Prostate gland (tissue), 2 donors: ENCODE results near the gene NLRP11.

Experiments
- POLR2A ChIP-seq: fragments of 450-650 bp; IDR thresholded peaks from one replicate; pipeline ENCODE4 v1.6.1; 2016; ENCODE audit warnings: antibody characterized with exemption, mild to moderate bottlenecking
- POLR2AphosphoS5 ChIP-seq: sonication (generic); formaldehyde crosslinking; IDR thresholded peaks from one replicate; pipeline ENCODE4 v1.6.1; 2017; ENCODE audit warnings: antibody characterized with exemption
- TF ChIP-seq, protein P1 (sequence below), 4 experiments: fragments of 200-600 bp in 2 of 4; fragments of 450-650 bp in 2 of 4; sonication (generic) in 2 of 4; IDR thresholded peaks; 1 replicate in 3 of 4; 2 replicates in 1 of 4; pipeline ENCODE4 v1.5.1; 2016 to 2019; ENCODE audit warnings: antibody characterized with exemption in 4 of 4, mild to moderate bottlenecking in 2 of 4, moderate library complexity in 2 of 4

- TF ChIP-seq, protein P1, sequence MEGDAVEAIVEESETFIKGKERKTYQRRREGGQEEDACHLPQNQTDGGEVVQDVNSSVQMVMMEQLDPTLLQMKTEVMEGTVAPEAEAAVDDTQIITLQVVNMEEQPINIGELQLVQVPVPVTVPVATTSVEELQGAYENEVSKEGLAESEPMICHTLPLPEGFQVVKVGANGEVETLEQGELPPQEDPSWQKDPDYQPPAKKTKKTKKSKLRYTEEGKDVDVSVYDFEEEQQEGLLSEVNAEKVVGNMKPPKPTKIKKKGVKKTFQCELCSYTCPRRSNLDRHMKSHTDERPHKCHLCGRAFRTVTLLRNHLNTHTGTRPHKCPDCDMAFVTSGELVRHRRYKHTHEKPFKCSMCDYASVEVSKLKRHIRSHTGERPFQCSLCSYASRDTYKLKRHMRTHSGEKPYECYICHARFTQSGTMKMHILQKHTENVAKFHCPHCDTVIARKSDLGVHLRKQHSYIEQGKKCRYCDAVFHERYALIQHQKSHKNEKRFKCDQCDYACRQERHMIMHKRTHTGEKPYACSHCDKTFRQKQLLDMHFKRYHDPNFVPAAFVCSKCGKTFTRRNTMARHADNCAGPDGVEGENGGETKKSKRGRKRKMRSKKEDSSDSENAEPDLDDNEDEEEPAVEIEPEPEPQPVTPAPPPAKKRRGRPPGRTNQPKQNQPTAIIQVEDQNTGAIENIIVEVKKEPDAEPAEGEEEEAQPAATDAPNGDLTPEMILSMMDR (IDR thresholded peaks at IDR 0.05), result no peak
- TF ChIP-seq POLR2AphosphoS5 (no peak), POLR2A (no peak)
Observed at GRCh38 chr19:55753401-55753800, 78.4 kb downstream of the NLRP11 start.
